Hepatocyte (in vitro differentiated cells): Measurements from ENCODE around the gene FGFBP1.
"Not testable (repeated sequence)": the region's sequence is repeated elsewhere in the genome, so short reads cannot be mapped to it uniquely, and the experiment has no call there.

Experiments used
- CTCF ChIP-seq: fragments of 200-600 bp; sonication (generic); IDR thresholded peaks from 2 replicates; pipeline ENCODE4 v1.5.1; 2016; ENCODE audit warnings: antibody characterized with exemption, mild to moderate bottlenecking; ENCODE audit not compliant: poor library complexity
- EZH2 ChIP-seq: fragments of 200-600 bp; sonication (generic); IDR thresholded peaks from 2 replicates; pipeline ENCODE4 v1.6.1; 2016; ENCODE audit warnings: antibody characterized with exemption, mild to moderate bottlenecking, borderline replicate concordance
- EZH2phosphoT487 ChIP-seq: fragments of 200-600 bp; sonication (generic); IDR thresholded peaks from one replicate; pipeline ENCODE4 v1.6.1; 2018; ENCODE audit warnings: antibody characterized with exemption, mild to moderate bottlenecking, low read depth, moderate library complexity; ENCODE audit not compliant: unreplicated experiment, severe bottlenecking

GRCh38 chr4:15916358-15916757 lies 22.2 kb downstream of the FGFBP1 start:
- TF ChIP-seq CTCF, EZH2, EZH2phosphoT487: not testable (repeated sequence)
